ENCODE results near the gene NFS1.

NFS1 gene

GRCh38 chr20:35618263-35619131 is 80.7 kb downstream of the NFS1 start:
- Histone ChIP-seq H3K36me3 (ENCODE audit: control insufficient read depth, insufficient read depth, low read length) (peaks cover 3% of the 10 kb centered on the region; the same call in 1 of the 2 replicates), H3K9me3 (ENCODE audit: control insufficient read depth, insufficient read depth, low read depth, low read length) (no peaks in the 10 kb centered on the region), H3K27me3 (ENCODE audit: control insufficient read depth, insufficient read depth, low read length) (peaks cover 11% of the 10 kb centered on the region), H3K4me3 (ENCODE audit: low read depth, low read length) (peak overlapping the region; percentile 70), H3K27ac (ENCODE audit: low read depth, low read length) (no peak overlapping the region), H3K4me1 (ENCODE audit: control insufficient read depth, insufficient read depth, low read length) (peaks cover 17% of the 10 kb centered on the region), H3K9ac (ENCODE audit: low read length) (peak overlapping the region; percentile 2)
